Colonic mucosa (tissue), 4 donors: ENCODE data around the gene CHMP2A. TPM values are rescaled to one million over a fixed set of nuclear protein-coding genes. Genes with fewer than 3 reads are reported as not detected.

ENCODE experiments used
- DNase-seq: peaks from one replicate; pipeline ENCODE4 v3.0.0-alpha.2; 2020
- H3K27ac ChIP-seq: fragments of 200-600 bp; one replicate; pipeline ENCODE4 v1.8.0; 2021
- H3K27me3 ChIP-seq: fragments of 200-600 bp; one replicate; pipeline ENCODE4 v1.8.0; 2021
- H3K36me3 ChIP-seq: fragments of 200-600 bp; one replicate; pipeline ENCODE4 v1.8.0; 2021
- H3K4me1 ChIP-seq: fragments of 200-600 bp; one replicate; pipeline ENCODE4 v1.8.0; 2021; ENCODE audit warnings: mild to moderate bottlenecking
- H3K4me3 ChIP-seq: fragments of 200-600 bp; one replicate; pipeline ENCODE4 v1.8.0; 2021
- H3K9ac ChIP-seq, 2 donors: one replicate each; pipeline ENCODE4 v1.7.0; 2013; ENCODE audit warnings: control low read depth in 2 of 2, low read depth in 2 of 2, low read length in 2 of 2
- H3K9me3 ChIP-seq: fragments of 200-600 bp; one replicate; pipeline ENCODE4 v1.8.0; 2021
- CTCF ChIP-seq: fragments of 200-600 bp; IDR thresholded peaks from one replicate; pipeline ENCODE4 v1.8.0; 2022; ENCODE audit warnings: antibody characterized with exemption, mild to moderate bottlenecking
- intact Hi-C: fragments of 100-400 bp; cut with DNase I; formaldehyde crosslinking; loops from one replicate; pipeline ENCODE4 v1.14.1; 2022
- total RNA-seq, 2 donors: library from RNA; stranded (reverse); fragmentation: NEBNext Ultra II Directional in 1 of 2; extraction: Animal tissue kit (Norgen Biotek cat#: 25700) in 1 of 2; gene quantifications; one replicate each; pipeline ENCODE4 v1.2.1, GENCODE V29; 2021
- donor health status: healthy.
- donor health status: DM: no; HTN: no; CAD: no.
- donor health status: DM: no; HTN: no; CAD: no.

CHMP2A gene
- total RNA-seq, 2 donors from 2014 or later: 176 to 183 TPM

GRCh38 chr19:58521651-58522050, 33.3 kb downstream of the CHMP2A start:
- Histone ChIP-seq H3K27me3 (no peaks in the 10 kb centered on the region), H3K9ac (no peak overlapping the region), H3K4me3 (no peak overlapping the region), H3K4me1 (peaks cover 5% of the 10 kb centered on the region), H3K36me3 (peaks cover 6% of the 10 kb centered on the region), H3K27ac (peak overlapping the region; percentile 33), H3K9me3 (no peaks in the 10 kb centered on the region)
- no peak for TF ChIP-seq CTCF
- no peak for DNase-seq
- intact Hi-C loops: loop anchor here (2.0 kb wide), 1 partner anchor 21 kb away; no protein-coding TSS in a partner anchor

DNA sequence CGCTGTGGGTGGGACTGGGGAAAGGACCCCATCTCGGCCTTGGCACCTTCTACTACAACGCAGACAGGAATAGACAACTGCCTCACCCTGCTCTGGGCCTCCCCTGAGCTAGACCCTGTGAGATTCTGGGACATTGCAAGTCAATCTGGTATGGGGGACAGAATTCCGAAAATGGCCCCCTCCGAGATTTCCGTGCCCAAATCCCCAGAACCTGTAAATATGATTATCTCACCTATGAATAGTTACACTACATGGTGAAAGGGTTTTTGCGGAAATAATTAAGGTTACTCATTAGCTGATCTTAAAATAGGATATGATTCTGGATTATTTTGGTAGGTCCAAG, 34.7 kb downstream of the CHMP2A start:
- Histone ChIP-seq H3K27ac (peak overlapping the region; percentile 96), H3K4me1 (peaks cover 5% of the 10 kb centered on the region), H3K9ac (peak overlapping the region; percentile 97), H3K27me3 (no peaks in the 10 kb centered on the region), H3K4me3 (peak overlapping the region; percentile 74), H3K9me3 (no peaks in the 10 kb centered on the region), H3K36me3 (peaks cover 6% of the 10 kb centered on the region)
- intact Hi-C loops: loop anchor here (2.0 kb wide), 1 partner anchor 23 kb away; no protein-coding TSS in a partner anchor
- TF ChIP-seq CTCF: no peak
- no peak for DNase-seq

- peak; percentile 46 for TF ChIP-seq CTCF
- DNase-seq: peak; percentile 93
- Histone ChIP-seq H3K36me3 (peaks cover 6% of the 10 kb centered on the region), H3K9me3 (no peaks in the 10 kb centered on the region), H3K27me3 (no peaks in the 10 kb centered on the region), H3K4me1 (peaks cover 5% of the 10 kb centered on the region), H3K27ac (peak within 1 kb of the TSS; percentile 96), H3K4me3 (peak within 1 kb of the TSS; percentile 74), H3K9ac (peak within 1 kb of the TSS; percentile 97)
- intact Hi-C loops: loop anchor here (2.0 kb wide), 1 partner anchor 23 kb away; no protein-coding TSS in a partner anchor
Measured at GRCh38 chr19:58519355-58520256, 35.3 kb downstream of the CHMP2A start, which contains the start of gene ZBTB45. Gene ZBTB45 (minus strand): TSS chr19:58519810. CDS start chr19:58517673, 2,137 bp downstream.

DNA sequence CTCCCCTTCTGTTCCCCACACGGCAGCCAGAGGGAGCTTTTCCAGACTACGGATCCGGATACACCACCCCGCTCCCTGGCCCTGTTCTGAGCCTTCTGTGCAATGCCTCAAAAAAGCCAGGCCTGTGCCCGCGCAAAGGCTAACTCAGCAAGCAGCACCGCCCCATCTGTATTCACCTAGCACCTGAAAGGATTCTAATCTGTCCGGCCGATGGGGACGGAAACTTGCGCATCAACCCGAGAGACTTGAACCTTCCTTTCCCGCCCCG, 35.9 kb downstream of the CHMP2A start:
- TF ChIP-seq CTCF: peak; percentile 32
- Histone ChIP-seq H3K4me1 (peaks cover 5% of the 10 kb centered on the region), H3K9me3 (no peaks in the 10 kb centered on the region), H3K36me3 (peaks cover 6% of the 10 kb centered on the region), H3K27ac (peak overlapping the region; percentile 96), H3K27me3 (no peaks in the 10 kb centered on the region), H3K4me3 (peak overlapping the region; percentile 74), H3K9ac (peak overlapping the region; percentile 97)
- intact Hi-C loops: no loop called here
- peak; percentile 69 for DNase-seq

DNA sequence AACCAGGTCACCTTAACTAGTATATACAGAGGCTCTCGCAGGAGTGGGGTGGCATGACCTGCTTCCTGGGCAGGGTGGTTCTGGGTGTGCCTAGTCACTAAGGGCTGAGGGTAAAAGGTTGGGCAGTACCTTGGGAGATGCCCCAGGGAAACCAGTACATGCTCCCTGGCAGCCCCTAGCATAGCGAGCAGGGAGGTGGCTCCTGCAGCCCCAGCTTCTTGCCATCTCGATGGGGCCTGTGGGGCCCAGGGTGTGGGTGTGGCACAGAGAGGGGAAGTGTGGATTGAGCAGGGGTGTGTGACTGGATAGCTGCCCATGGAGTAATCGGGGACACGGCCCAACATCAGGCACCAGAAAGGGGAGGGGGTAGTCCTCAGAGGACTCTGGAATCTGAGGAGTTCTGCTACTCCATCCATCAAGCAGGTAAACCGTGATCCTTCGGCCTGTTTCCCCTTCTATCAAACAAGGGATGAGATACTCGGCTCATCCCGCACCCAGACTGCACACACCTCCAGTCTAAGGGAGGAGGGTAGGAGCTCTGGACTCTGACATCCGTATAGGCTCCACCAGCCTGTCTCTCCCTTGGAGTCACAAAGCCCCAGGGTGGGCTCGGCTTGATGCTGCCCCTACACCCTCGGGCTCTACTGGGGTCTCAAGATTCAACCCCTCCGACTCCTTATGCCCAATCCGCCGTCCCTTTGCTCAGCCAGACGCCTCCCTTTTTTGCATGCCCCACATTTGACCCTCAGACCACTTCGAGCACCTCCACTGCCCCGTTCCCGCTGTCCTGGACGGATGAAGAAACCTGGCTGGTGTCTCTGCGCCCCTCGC, 36.4 kb downstream of the CHMP2A start:
- Histone ChIP-seq H3K4me1 (peaks cover 5% of the 10 kb centered on the region), H3K27ac (peak overlapping the region; percentile 96), H3K9me3 (no peaks in the 10 kb centered on the region), H3K4me3 (peak overlapping the region; percentile 74), H3K9ac (peak overlapping the region; percentile 97), H3K27me3 (no peaks in the 10 kb centered on the region), H3K36me3 (peaks cover 6% of the 10 kb centered on the region)
- intact Hi-C loops: no loop called here
- no peak for TF ChIP-seq CTCF
- peak; percentile 52 for DNase-seq
